GM19193 (cell line): Measurements from ENCODE around the gene ATF6.

Source experiments
- POLR2A ChIP-seq: IDR thresholded peaks from 4 replicates; pipeline ENCODE4 v1.6.1; 2011; ENCODE audit not compliant: insufficient read depth, insufficient read length; ENCODE audit errors: extremely low read depth

ATF6 gene

GRCh38 chr1:161956097-161956496, 190.0 kb downstream of the ATF6 start:
- TF ChIP-seq POLR2A, result no peak

DNA sequence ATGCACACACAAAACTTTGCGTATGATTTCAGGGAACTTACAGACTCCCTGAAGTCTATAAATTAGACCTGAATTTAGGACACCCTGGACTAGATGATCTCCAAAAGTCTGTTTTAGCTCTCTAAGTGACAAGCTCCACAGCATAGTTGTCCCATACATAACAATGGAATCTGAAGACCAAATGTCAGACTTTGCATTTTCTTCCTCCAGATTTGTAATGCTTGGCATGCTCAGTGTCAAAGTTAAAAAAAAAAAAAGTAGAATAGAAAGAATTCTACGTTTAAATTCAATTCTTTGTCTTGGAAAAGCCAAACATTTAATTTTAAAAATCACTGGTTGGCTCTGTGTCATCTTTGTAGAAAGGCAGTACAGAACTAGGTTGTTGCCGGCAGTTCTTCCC, 190.8 kb downstream of the ATF6 start:
- no peak for TF ChIP-seq POLR2A

DNA sequence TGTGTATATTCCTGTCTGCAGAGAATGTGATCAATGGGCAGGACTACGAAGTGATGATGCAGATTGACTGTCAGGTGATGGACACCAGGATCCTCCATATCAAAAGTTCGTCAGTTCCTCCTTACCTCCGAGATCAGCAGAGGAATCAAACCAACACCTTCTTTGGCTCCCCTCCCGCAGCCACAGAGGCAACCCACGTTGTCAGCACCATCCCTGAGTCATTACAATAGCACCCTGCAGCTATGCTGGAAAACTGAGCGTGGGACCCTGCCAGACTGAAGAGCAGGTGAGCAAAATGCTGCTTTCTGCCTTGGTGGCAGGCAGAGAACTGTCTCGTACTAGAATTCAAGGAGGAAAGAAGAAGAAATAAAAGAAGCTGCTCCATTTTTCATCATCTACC, 192.3 kb downstream of the ATF6 start:
- no peak for TF ChIP-seq POLR2A

DNA sequence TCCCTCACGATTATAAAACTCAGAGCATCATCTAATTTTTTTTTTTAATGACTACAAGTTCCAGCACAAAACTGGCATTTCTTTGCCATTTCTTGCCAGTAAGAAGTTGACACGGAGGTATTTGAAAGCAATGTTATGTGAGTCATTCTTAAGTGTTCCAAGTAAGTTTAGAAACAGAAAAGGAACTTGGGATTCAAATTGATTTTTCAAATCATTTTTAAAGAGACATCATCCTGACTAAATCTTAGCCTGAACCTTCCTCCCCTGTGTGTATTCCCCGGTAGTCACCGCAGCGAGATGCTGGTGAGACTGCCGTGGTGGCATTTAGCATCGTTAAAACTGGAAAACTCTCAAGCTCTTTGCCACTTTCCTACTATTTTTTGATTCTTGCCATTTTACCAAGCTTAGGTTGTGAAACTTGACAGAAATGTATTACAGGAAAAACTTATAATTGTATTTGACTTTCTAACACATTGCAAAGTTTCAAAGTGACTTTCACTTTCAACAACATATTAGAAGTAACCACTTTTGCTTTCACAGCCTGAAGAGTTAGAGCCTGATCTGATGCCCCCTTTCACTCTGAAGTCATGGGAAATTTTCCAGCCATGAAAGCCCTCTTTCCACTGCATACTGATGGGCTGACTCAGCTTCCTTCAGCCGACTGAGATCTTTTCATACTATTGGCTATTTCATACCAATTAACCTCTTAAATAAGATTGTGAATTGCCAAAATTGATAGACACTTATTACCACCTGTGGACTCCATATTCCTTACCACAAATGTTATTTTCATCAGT, 196.2 kb downstream of the ATF6 start:
- no peak for TF ChIP-seq POLR2A

GRCh38 chr1:161966067-161966466, 199.9 kb downstream of the ATF6 start:
- no peak for TF ChIP-seq POLR2A

DNA sequence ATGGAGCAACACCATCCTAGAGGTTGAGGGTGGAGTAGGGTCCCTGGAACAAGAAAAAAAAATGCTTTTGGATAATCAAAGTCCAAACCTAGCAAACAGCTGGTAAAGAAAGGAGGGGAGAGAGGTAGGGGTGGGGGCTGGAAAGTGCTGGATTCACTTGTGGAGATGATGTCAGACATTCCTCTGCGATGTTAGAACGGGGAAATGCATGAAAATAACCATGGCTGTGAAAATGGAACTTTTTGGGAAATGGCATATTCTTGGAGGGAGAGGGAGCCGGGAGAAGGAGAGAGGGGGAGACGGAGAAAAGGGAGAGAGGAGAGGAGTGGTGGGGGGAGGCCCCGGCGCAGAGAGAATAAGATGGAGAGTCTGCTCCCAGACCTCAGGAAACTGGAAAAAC, 203.9 kb downstream of the ATF6 start:
- TF ChIP-seq POLR2A, result no peak

GRCh38 chr1:161970633-161971032, 204.5 kb downstream of the ATF6 start:
- no peak for TF ChIP-seq POLR2A

DNA sequence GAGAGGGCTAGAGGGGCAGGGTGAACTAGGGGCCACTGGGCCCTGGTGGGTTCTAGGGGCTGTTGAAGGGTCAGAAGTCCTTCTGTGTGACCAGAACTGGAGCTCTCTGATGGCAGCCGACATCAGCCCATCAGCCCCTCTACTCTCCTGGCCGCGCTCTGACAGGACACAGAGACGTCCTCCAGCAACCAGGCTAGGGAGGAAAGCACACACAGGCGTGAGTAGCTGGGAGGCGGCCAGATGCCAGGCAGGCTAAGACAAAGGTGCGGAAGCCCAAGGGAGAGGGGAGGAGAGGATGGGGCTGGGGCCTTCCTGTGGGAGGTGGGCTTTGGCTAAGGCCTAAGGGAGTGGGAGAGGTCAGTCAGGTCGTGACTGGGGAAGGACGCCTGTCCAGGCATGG, 206.7 kb downstream of the ATF6 start:
- no peak for TF ChIP-seq POLR2A

DNA sequence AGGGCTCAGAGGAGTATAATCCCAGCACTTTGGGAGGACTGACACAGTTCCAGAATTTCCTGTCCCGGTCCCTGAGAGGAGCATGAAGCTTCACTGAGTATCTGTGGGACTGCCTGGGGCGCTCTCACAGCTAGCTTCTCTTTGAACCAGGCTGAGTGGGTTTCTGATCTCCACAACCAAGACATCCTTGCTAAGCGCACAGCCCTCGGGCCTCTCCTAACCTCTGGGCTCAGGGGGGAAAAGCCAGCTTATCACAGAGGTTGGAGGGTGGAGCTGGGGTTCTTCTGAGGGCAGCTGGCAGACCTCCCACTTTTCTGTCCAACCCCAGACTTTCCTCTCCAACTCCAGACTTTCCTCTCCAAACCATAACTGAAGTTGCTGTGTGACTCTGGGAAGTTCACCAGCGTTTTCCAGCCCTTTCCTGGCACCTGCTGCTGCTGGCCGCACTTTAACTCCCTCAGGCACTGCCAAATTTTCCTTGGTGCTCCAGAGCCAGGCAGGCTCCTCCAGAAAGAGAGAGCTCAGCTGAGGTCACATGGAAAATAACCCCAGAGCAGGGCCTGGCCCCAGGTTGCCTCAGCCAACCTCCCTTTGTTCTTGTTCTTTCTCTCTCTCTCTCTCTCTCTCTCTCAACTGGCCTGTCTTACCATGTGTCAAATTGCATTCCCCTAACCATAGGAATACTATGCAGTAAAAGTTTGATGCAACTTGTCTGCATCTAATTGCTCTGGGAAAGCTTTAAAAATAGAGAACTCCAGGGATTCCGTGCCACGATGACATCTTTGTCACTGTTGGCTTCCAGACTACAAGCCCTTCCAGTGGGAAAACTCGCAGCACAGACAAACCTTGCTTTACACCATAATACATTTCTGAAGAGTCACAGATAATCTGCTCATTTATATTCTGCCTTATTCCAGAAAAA, 208.1 kb downstream of the ATF6 start:
- TF ChIP-seq POLR2A, result no peak

DNA sequence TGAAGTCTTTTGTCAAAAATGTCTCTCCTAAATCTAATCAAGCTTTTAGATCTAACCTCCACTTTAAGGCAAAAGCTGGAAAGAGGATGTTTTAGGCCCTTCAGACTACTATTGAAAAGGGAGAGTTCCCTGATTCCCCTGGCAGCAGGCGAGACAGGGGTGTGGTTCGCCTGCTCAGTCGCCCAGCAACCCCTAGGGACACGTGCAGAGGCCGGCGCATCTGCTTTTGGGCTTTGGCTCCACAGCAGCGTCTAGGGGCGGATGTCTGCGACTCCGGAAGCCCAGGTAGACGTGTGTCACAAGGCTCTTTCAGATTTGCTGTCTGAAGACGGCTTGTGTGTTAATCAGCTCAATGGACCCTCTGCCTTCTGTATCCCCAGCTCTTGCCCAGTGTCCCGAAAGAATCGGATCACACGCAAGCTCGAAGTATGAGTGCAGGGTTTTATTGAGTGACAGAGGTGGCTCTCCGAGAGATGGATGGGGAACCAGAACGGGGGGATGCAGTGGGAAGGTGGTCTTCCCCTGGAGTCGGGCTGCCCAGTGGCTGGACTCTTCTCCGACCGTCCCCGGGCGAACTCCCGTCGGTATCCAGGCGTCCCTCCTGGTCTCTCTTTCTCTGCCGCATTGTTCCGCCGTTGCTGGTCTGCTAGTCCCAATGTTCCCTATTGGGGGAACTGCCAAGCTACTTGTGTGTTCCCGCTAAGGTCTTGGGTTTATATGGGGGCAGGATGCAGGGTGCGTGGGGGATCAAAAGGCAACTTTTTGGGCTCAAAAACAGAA, 212.1 kb downstream of the ATF6 start:
- no peak for TF ChIP-seq POLR2A

DNA sequence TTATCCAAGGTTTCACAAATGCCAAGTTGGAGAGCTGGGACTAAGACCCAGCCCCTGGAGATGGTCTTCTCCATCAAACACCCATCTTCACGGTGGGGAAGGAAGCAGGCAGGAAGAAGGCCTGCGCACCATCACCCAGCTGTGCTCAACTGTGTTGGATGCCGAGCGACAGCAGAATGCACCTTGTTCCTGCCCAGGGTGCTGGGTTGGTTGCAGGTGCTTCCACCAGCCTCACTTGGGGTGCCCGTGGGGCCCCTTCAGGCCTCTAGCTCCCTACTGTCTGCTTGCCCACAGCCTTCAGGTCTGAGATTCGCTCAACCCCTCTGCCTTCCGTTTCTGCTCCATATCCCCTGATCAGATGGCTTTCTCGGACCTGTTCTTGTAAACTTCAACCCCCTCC, 215.0 kb downstream of the ATF6 start:
- no peak for TF ChIP-seq POLR2A

GRCh38 chr1:161981735-161982506, 215.8 kb downstream of the ATF6 start:
- TF ChIP-seq POLR2A, result no peak

GRCh38 chr1:161982507-161982895, 216.4 kb downstream of the ATF6 start:
- no peak for TF ChIP-seq POLR2A

- no peak for TF ChIP-seq POLR2A
Observed at GRCh38 chr1:161982917-161983316, 216.8 kb downstream of the ATF6 start.

- no peak for TF ChIP-seq POLR2A
Observed at GRCh38 chr1:161983725-161984124, 217.6 kb downstream of the ATF6 start.

- no peak for TF ChIP-seq POLR2A
Observed at GRCh38 chr1:161985301-161985822, 219.2 kb downstream of the ATF6 start.
